H1 (cell line): ENCODE measurements around the gene IZUMO4. TPM values are rescaled to one million over a fixed set of nuclear protein-coding genes. Genes with fewer than 3 reads are reported as not detected.

Source experiments
- CTCF ChIA-PET: fragments of 300-600 bp; sonication (Branson Sonifier 250); formaldehyde crosslinking; loops from one replicate; lab custom pipeline; 2021; ENCODE audit not compliant: partially characterized antibody; lab: Charles Lee
- POLR2A ChIA-PET: fragments of 300-600 bp; sonication (Branson Sonifier 250); formaldehyde crosslinking; loops from one replicate; lab custom pipeline; 2021; ENCODE audit warnings: inconsistent platforms; ENCODE audit not compliant: partially characterized antibody; lab: Charles Lee
- DNase-seq, 2 experiments: peaks; one replicate each; pipeline versions ENCODE4 v3.0.0 to v3.0.0-alpha.2; 2010 to 2022; ENCODE audit warnings: low spot score in 2 of 2, low read depth in 1 of 2, mixed read lengths in 1 of 2
- FAIRE-seq: peaks from 2 replicates; lab custom pipeline; 2011; peaks lifted over from hg19 to GRCh38; lab: Jason Lieb, UNC
- H2AFZ ChIP-seq: 2 replicates; pipeline ENCODE4 v1.8.1; 2012; ENCODE audit warnings: low read length, inconsistent platforms
- H2AK5ac ChIP-seq: 2 replicates; pipeline ENCODE4 v1.6.1; 2013; ENCODE audit warnings: low read depth, low read length
- H2BK120ac ChIP-seq: replicated peaks from 2 replicates; pipeline ENCODE3; 2013; ENCODE audit warnings: low read depth, low read length, inconsistent platforms
- H2BK12ac ChIP-seq: 2 replicates; pipeline ENCODE4 v1.6.1; 2013; ENCODE audit warnings: low read depth, low read length
- H2BK15ac ChIP-seq: 2 replicates; pipeline ENCODE4 v1.6.1; 2013; ENCODE audit warnings: low read length
- H2BK20ac ChIP-seq: 2 replicates; pipeline ENCODE4 v1.6.1; 2013; ENCODE audit warnings: low read length
- H2BK5ac ChIP-seq: 2 replicates; pipeline ENCODE4 v1.6.1; 2013; ENCODE audit warnings: low read depth, low read length
- H3K14ac ChIP-seq: 2 replicates; pipeline ENCODE4 v1.6.1; 2013; ENCODE audit warnings: inconsistent platforms; ENCODE audit not compliant: insufficient read length
- H3K18ac ChIP-seq: 2 replicates; pipeline ENCODE4 v1.6.1; 2013; ENCODE audit warnings: low read length; ENCODE audit errors: extremely low read depth
- H3K23ac ChIP-seq: 2 replicates; pipeline ENCODE4 v1.6.1; 2013; ENCODE audit warnings: inconsistent platforms; ENCODE audit not compliant: insufficient read length
- H3K23me2 ChIP-seq: 2 replicates; pipeline ENCODE4 v1.6.1; 2013; ENCODE audit warnings: low read depth, low read length
- H3K27ac ChIP-seq: 2 replicates; pipeline ENCODE4 v1.6.1; 2011; ENCODE audit warnings: low read depth, low read length, inconsistent platforms
- H3K27me3 ChIP-seq, 4 experiments: replicated peaks in 1 of 4; 1 replicate in 1 of 4; 2 replicates in 3 of 4; pipeline versions ENCODE4 v1.6.1 to v1.8.1; 2011 to 2013; ENCODE audit warnings: low read length in 3 of 4, mild to moderate bottlenecking in 3 of 4, inconsistent platforms in 2 of 4, mixed read lengths in 2 of 4, moderate library complexity in 1 of 4; ENCODE audit not compliant: control insufficient read depth in 3 of 4, insufficient read depth in 3 of 4; ENCODE audit errors: extremely low read depth in 1 of 4
- H3K36me3 ChIP-seq, 4 experiments: 2 replicates each; pipeline versions ENCODE4 v1.6.1 to v1.8.1; 2011 to 2013; ENCODE audit warnings: mild to moderate bottlenecking in 4 of 4, low read length in 3 of 4, moderate library complexity in 2 of 4, control low read depth in 1 of 4, inconsistent platforms in 1 of 4; ENCODE audit not compliant: insufficient read depth in 4 of 4, control insufficient read depth in 2 of 4
- H3K4ac ChIP-seq: replicated peaks from 2 replicates; pipeline ENCODE3; 2013; ENCODE audit warnings: low read length, low read depth, mixed read lengths, inconsistent platforms; ENCODE audit not compliant: insufficient read length
- H3K4me1 ChIP-seq, 4 experiments: replicated peaks in 1 of 4; 1 replicate in 1 of 4; 2 replicates in 3 of 4; pipeline versions ENCODE4 v1.6.1 to v1.8.1; 2011 to 2013; ENCODE audit warnings: low read length in 3 of 4, inconsistent platforms in 2 of 4, mixed read lengths in 1 of 4; ENCODE audit not compliant: insufficient read depth in 4 of 4, control insufficient read depth in 3 of 4
- H3K4me2 ChIP-seq, 2 experiments: 2 replicates each; pipeline versions ENCODE4 v1.6.1 to v1.8.1; 2011 to 2013; ENCODE audit warnings: low read depth in 2 of 2, low read length in 2 of 2, control low read depth in 1 of 2, inconsistent platforms in 1 of 2, mild to moderate bottlenecking in 1 of 2; ENCODE audit not compliant: insufficient read depth in 1 of 2
- H3K4me3 ChIP-seq, 4 experiments: fragments of 200-600, 300-600 bp in 1 of 4; sonication (generic), shearing (Covaris generic), sonication (Bioruptor Twin) in 1 of 4; 2 replicates each; pipeline versions ENCODE4 v1.5.1 to v1.8.1; 2011 to 2016; ENCODE audit warnings: low read length in 4 of 4, low read depth in 3 of 4, control low read depth in 2 of 4, inconsistent platforms in 2 of 4, mild to moderate bottlenecking in 2 of 4, mixed read lengths in 1 of 4, moderate library complexity in 1 of 4; ENCODE audit not compliant: insufficient read depth in 2 of 4; ENCODE audit errors: extremely low read depth in 1 of 4
- H3K56ac ChIP-seq: replicated peaks from 2 replicates; pipeline ENCODE3; 2013; ENCODE audit warnings: low read depth, mild to moderate bottlenecking, mixed read lengths, low read length, inconsistent platforms; ENCODE audit not compliant: insufficient read length
- H3K79me1 ChIP-seq: 2 replicates; pipeline ENCODE4 v1.6.1; 2013; ENCODE audit warnings: low read depth, low read length, control low read depth
- H3K79me2 ChIP-seq, 2 experiments: 2 replicates each; pipeline versions ENCODE4 v1.6.1 to v1.8.1; 2012 to 2013; ENCODE audit warnings: low read length in 2 of 2, mild to moderate bottlenecking in 2 of 2, inconsistent platforms in 1 of 2; ENCODE audit not compliant: insufficient read depth in 2 of 2, control insufficient read depth in 1 of 2
- H3K9ac ChIP-seq, 4 experiments: replicated peaks in 1 of 4; 1 replicate in 1 of 4; 2 replicates in 3 of 4; pipeline versions ENCODE4 v1.6.1 to v1.8.1; 2011 to 2013; ENCODE audit warnings: low read depth in 3 of 4, low read length in 3 of 4, control low read depth in 2 of 4, mild to moderate bottlenecking in 2 of 4, moderate library complexity in 2 of 4, inconsistent platforms in 1 of 4; ENCODE audit errors: extremely low read depth in 1 of 4
- H3K9me3 ChIP-seq, 2 experiments: 2 replicates each; pipeline versions ENCODE4 v1.6.1 to v1.8.1; 2012 to 2013; ENCODE audit warnings: mild to moderate bottlenecking in 2 of 2, moderate library complexity in 2 of 2, control low read depth in 1 of 2, inconsistent platforms in 1 of 2, low read depth in 1 of 2, low read length in 1 of 2, mixed read lengths in 1 of 2; ENCODE audit not compliant: insufficient read depth in 2 of 2
- H4K20me1 ChIP-seq, 2 experiments: replicated peaks in 1 of 2; 2 replicates each; pipeline versions ENCODE3 to v1.8.1; 2011 to 2013; ENCODE audit warnings: inconsistent platforms in 2 of 2, low read length in 2 of 2, mild to moderate bottlenecking in 1 of 2; ENCODE audit not compliant: insufficient read depth in 2 of 2, control insufficient read depth in 1 of 2
- H4K5ac ChIP-seq: 2 replicates; pipeline ENCODE4 v1.6.1; 2013; ENCODE audit warnings: low read length, low read depth, mixed read lengths, inconsistent platforms; ENCODE audit not compliant: insufficient read length
- H4K8ac ChIP-seq: 2 replicates; pipeline ENCODE4 v1.8.0; 2013; ENCODE audit warnings: mild to moderate bottlenecking, moderate library complexity, low read length, inconsistent platforms; ENCODE audit not compliant: insufficient read depth; ENCODE audit errors: extremely low read depth
- H4K91ac ChIP-seq: replicated peaks from 2 replicates; pipeline ENCODE3; 2013; ENCODE audit warnings: low read length, mixed read lengths, inconsistent platforms; ENCODE audit not compliant: insufficient read length
- CBX5 ChIP-seq: fragments of 300-800, 300-1000 bp; sonication (generic); IDR thresholded peaks from 2 replicates; pipeline ENCODE4 v1.7.1; 2016; ENCODE audit warnings: antibody characterized with exemption, low read length, low read depth
- CREB1 ChIP-seq: IDR thresholded peaks from 2 replicates; pipeline ENCODE4 v1.6.1; 2012; ENCODE audit warnings: inconsistent platforms
- CTBP2 ChIP-seq: IDR thresholded peaks from 2 replicates; pipeline ENCODE4 v1.7.0; 2011; ENCODE audit warnings: borderline replicate concordance, mild to moderate bottlenecking, moderate library complexity, mixed read lengths, low read length; ENCODE audit not compliant: insufficient read depth, insufficient read length
- EGR1 ChIP-seq: IDR thresholded peaks from 2 replicates; pipeline ENCODE4 v1.6.1; 2011; ENCODE audit warnings: low read depth, low read length, borderline replicate concordance
- HDAC6 ChIP-seq: IDR thresholded peaks from one replicate; pipeline ENCODE4 v1.7.1; 2012; ENCODE audit warnings: low read depth, mild to moderate bottlenecking, inconsistent platforms, low read length, moderate library complexity
- KDM1A ChIP-seq: fragments of 200-600, 300-600 bp; sonication (generic); IDR thresholded peaks from 2 replicates; pipeline ENCODE4 v1.7.1; 2016; ENCODE audit warnings: mild to moderate bottlenecking, low read length, borderline replicate concordance
- KDM4A ChIP-seq: IDR thresholded peaks from one replicate; pipeline ENCODE4 v1.7.1; 2012; ENCODE audit warnings: low read depth, mild to moderate bottlenecking, moderate library complexity, low read length, inconsistent platforms; ENCODE audit not compliant: severe bottlenecking
- SAP30 ChIP-seq: fragments of 300-600 bp; sonication (generic); IDR thresholded peaks from 2 replicates; pipeline ENCODE4 v1.7.1; 2012; ENCODE audit warnings: low read length, moderate library complexity, mild to moderate bottlenecking, inconsistent platforms; ENCODE audit not compliant: insufficient read depth, insufficient replicate concordance
- SIN3A ChIP-seq, 2 experiments: IDR thresholded peaks in 1 of 2; conservative IDR thresholded peaks in 1 of 2; 2 replicates each; pipeline ENCODE4 v1.6.1; 2011 to 2012; ENCODE audit warnings: low read length in 2 of 2, improper control_type of control experiment in 1 of 2, low read depth in 1 of 2, mild to moderate bottlenecking in 1 of 2
- SIRT6 ChIP-seq: IDR thresholded peaks from one replicate; pipeline ENCODE4 v1.7.1; 2012; ENCODE audit warnings: low read length, inconsistent platforms
- SIX5 ChIP-seq: IDR thresholded peaks from 2 replicates; pipeline ENCODE4 v1.6.1; 2011; ENCODE audit warnings: mild to moderate bottlenecking, low read depth, low read length
- SP2 ChIP-seq: IDR thresholded peaks from 2 replicates; pipeline ENCODE4 v1.6.1; 2012; ENCODE audit warnings: mild to moderate bottlenecking, low read length, inconsistent platforms
- SP4 ChIP-seq: IDR thresholded peaks from 2 replicates; pipeline ENCODE4 v1.6.1; 2012; ENCODE audit warnings: low read length, inconsistent platforms
- TAF7 ChIP-seq: optimal IDR thresholded peaks from 2 replicates; pipeline ENCODE3; 2011; ENCODE audit warnings: low read depth, mild to moderate bottlenecking, inconsistent platforms, low read length, moderate library complexity, borderline replicate concordance
- WGBS, 2 experiments: shearing (Covaris generic) in 1 of 2; methylation state at CpG; one replicate each; pipeline versions ENCODE4 v1.1.6 to v1.1.7; 2013 to 2015; ENCODE audit warnings: low lambda C conversion rate in 2 of 2, mixed read lengths in 2 of 2, inconsistent platforms in 1 of 2, low coverage in 1 of 2, missing lambda C conversion rate in 1 of 2; ENCODE audit not compliant: insufficient replicate concordance in 2 of 2, insufficient coverage in 1 of 2, insufficient read length in 1 of 2; ENCODE audit errors: extremely low coverage in 1 of 2, missing lambda C conversion rate in 1 of 2; 5-methylcytosine and 5-hydroxymethylcytosine counted together
- polyA plus RNA-seq, 7 experiments: library from polyadenylated mRNA; depleted of rRNA in 3 of 7; stranded (reverse) in 5 of 7; unstranded in 2 of 7; fragments of >200 nt in 5 of 7; fragments of 200-250 nt in 2 of 7; gene quantifications; 1 replicate in 5 of 7; 2 replicates in 1 of 7; 4 replicates in 1 of 7; pipeline versions ENCODE4 v1.2.1 to v1.2.3, GENCODE V29; 2011 to 2013; ENCODE audit warnings: missing spikeins in 2 of 7, mixed read lengths in 2 of 7
- total RNA-seq: library from RNA; stranded (reverse); fragmentation: NEBNext Ultra II Directional; extraction: Animal tissue kit (Norgen Biotek cat#: 25700); gene quantifications from 2 replicates; pipeline ENCODE4 v1.2.1, GENCODE V29; 2021

The IZUMO4 gene
- total and polyA plus RNA-seq, 2 of the 8 experiments (the other 6 are each of a cell fraction or from before 2014, with no cell fraction given): 1.8 to 1.9 TPM

DNA sequence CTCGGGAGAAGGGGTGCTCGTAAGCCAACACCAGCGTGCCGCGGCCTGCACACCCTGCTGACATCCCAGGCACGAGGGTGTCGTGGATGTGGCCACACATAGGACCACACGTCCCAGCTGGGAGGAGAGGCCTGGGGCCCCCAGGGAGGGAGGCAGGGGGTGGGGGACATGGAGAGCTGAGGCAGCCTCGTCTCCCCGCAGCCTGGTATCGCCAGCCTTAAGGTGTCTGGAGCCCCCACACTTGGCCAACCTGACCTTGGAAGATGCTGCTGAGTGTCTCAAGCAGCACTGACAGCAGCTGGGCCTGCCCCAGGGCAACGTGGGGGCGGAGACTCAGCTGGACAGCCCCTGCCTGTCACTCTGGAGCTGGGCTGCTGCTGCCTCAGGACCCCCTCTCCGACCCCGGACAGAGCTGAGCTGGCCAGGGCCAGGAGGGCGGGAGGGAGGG lies 2.4 kb downstream of the IZUMO4 start:
- H2AK5ac ChIP-seq: no peak overlapping the region
- no peak overlapping the region for H3K4me2 ChIP-seq
- H3K14ac ChIP-seq: no peak overlapping the region
- peaks cover 0 to 3% (median 1%) of the 10 kb centered on the region in 4 experiments; a peak in 4 of 7 replicates for H3K4me1 ChIP-seq
- H3K23me2 ChIP-seq: peaks cover 8% of the 10 kb centered on the region; the same call in 1 of the 2 replicates
- no peak overlapping the region for H3K4me3 ChIP-seq
- no peak overlapping the region for H3K4ac ChIP-seq
- CTCF ChIA-PET: interaction anchor here (0.6 to 1.3 kb wide), 6 partner anchors 12 to 168 kb away, joined by 3 to 5 read pairs (median 3); no protein-coding TSS in a partner anchor
- POLR2A ChIA-PET: interaction anchor here (0.6 to 1.1 kb wide), 6 partner anchors 9 to 176 kb away, joined by 3 to 4 read pairs (median 3); no protein-coding TSS in a partner anchor
- no peak overlapping the region for H2BK15ac ChIP-seq
- no peaks in the 10 kb centered on the region for H3K9me3 ChIP-seq
- no peak overlapping the region for H4K5ac ChIP-seq
- FAIRE-seq (no peak), DNase-seq (no peak)
- peaks cover 0 to 6% of the 10 kb centered on the region in 2 experiments; a peak in 2 of 4 replicates for H3K79me2 ChIP-seq
- no peaks in the 10 kb centered on the region for H3K27me3 ChIP-seq
- peaks cover 12 to 29% of the 10 kb centered on the region in 2 experiments for H4K20me1 ChIP-seq
- no peak overlapping the region for H3K27ac ChIP-seq
- H3K79me1 ChIP-seq: peaks cover 6% of the 10 kb centered on the region
- no peak overlapping the region for H4K8ac ChIP-seq
- no peak overlapping the region for H2BK12ac ChIP-seq
- no peak overlapping the region for H2BK5ac ChIP-seq
- no peak overlapping the region; a peak in 1 of 7 replicates for H3K9ac ChIP-seq
- no peak overlapping the region for H4K91ac ChIP-seq
- no peak overlapping the region for H2BK20ac ChIP-seq
- peaks cover 13 to 32% (median 28%) of the 10 kb centered on the region in 4 experiments for H3K36me3 ChIP-seq
- WGBS, 2 experiments: 93% methylated on average over 10 of the region's 16 CpGs; no CpG with 5 or more reads in 1 of the 2 experiments
- H3K23ac ChIP-seq: no peak overlapping the region
- no peak overlapping the region for H3K18ac ChIP-seq
- no peak overlapping the region for H2BK120ac ChIP-seq
- no peak overlapping the region for H2AFZ ChIP-seq
- no peak overlapping the region for H3K56ac ChIP-seq
- TF ChIP-seq SIX5 (no peak), SAP30 (no peak), KDM1A (no peak), TAF7 (no peak), HDAC6 (no peak), SP4 (no peak), SIN3A (conservative IDR thresholded peaks at IDR 0.05 in 1 of 2, IDR thresholded peaks at IDR 0.05 in 1 of 2; ENCODE audit: low read depth in 1 of 2, low read length in 2 of 2) (no peak), EGR1 (no peak), SIRT6 (no peak), CBX5 (no peak), CREB1 (no peak), CTBP2 (no peak), SP2 (no peak), KDM4A (no peak)
